GM21717 (cell line): ENCODE data around the gene LDLRAD2.
"Not testable (repeated sequence)": the region's sequence is repeated elsewhere in the genome, so short reads cannot be mapped to it uniquely, and the experiment has no call there.

Experiments
- ATAC-seq: cut with Tn5 transposase; IDR thresholded peaks from one replicate; pipeline ENCODE4 v1.9.1; 2021; ENCODE audit warnings: mild to moderate bottlenecking, moderate library complexity; ENCODE audit not compliant: unreplicated experiment

LDLRAD2 gene

GRCh38 chr1:21783679-21784603 lies 28.1 kb upstream of the LDLRAD2 start:
- ATAC-seq, result peak; percentile 58

GRCh38 chr1:21785764-21786163 lies 26.3 kb upstream of the LDLRAD2 start:
- ATAC-seq, result not testable (repeated sequence)

- no peak for ATAC-seq
Observed at GRCh38 chr1:21786640-21787039, 25.4 kb upstream of the LDLRAD2 start.

- ATAC-seq, result no peak
Observed at GRCh38 chr1:21793104-21793503, 19.0 kb upstream of the LDLRAD2 start.

GRCh38 chr1:21794656-21795055 lies 17.4 kb upstream of the LDLRAD2 start:
- ATAC-seq, result no peak

GRCh38 chr1:21795075-21795474 lies 17.0 kb upstream of the LDLRAD2 start:
- ATAC-seq, result no peak

- no peak for ATAC-seq
Observed at GRCh38 chr1:21799730-21800129, 12.3 kb upstream of the LDLRAD2 start.

- no peak for ATAC-seq
Observed at GRCh38 chr1:21801100-21801499, 11.0 kb upstream of the LDLRAD2 start.

- ATAC-seq, result no peak
Observed at GRCh38 chr1:21804536-21804935, 7.5 kb upstream of the LDLRAD2 start.

- ATAC-seq, result no peak
Observed at GRCh38 chr1:21813542-21813941, 1.5 kb downstream of the LDLRAD2 start.

- ATAC-seq, result no peak
Observed at GRCh38 chr1:21814241-21814918, 2.3 kb downstream of the LDLRAD2 start.

GRCh38 chr1:21814981-21815582 lies 3.0 kb downstream of the LDLRAD2 start:
- ATAC-seq, result no peak

GRCh38 chr1:21815724-21816321 lies 3.8 kb downstream of the LDLRAD2 start:
- no peak for ATAC-seq

GRCh38 chr1:21816602-21817302 lies 4.7 kb downstream of the LDLRAD2 start:
- ATAC-seq, result no peak

- ATAC-seq, result no peak
Observed at GRCh38 chr1:21818656-21819055, 6.6 kb downstream of the LDLRAD2 start.

- no peak for ATAC-seq
Observed at GRCh38 chr1:21820597-21821232, 8.7 kb downstream of the LDLRAD2 start.

- no peak for ATAC-seq
Observed at GRCh38 chr1:21821385-21822019, 9.4 kb downstream of the LDLRAD2 start.

GRCh38 chr1:21822349-21822748 lies 10.3 kb downstream of the LDLRAD2 start:
- no peak for ATAC-seq

- no peak for ATAC-seq
Observed at GRCh38 chr1:21823206-21823979, 11.3 kb downstream of the LDLRAD2 start.
